ENCODE measurements around the gene SHQ1. TPM values are rescaled to one million over a fixed set of nuclear protein-coding genes. Genes with fewer than 3 reads are reported as not detected.

Gene SHQ1
- polyA plus RNA-seq, 1 donor from 2014 or later: 5.8 TPM

Other genes with a start within 250 kb of the SHQ1 start
- gene GXYLT2, start 39.6 kb upstream of the SHQ1 start, polyA plus RNA-seq (ENCODE audit: insufficient read depth, low read depth, low replicate concordance): 0.88 TPM
- gene PPP4R2, start 148.4 kb upstream of the SHQ1 start, polyA plus RNA-seq (ENCODE audit: insufficient read depth, low read depth, low replicate concordance): 5.6 TPM
- not detected for gene EBLN2, start 213.2 kb upstream of the SHQ1 start, polyA plus RNA-seq (ENCODE audit: insufficient read depth, low read depth, low replicate concordance)

All from brain (organoid and tissue), 1 donor.